Mesodermal cell (in vitro differentiated cells): ENCODE measurements around the gene NMT1.
A peak's percentile ranks its signal among the peaks of the same experiment; 100 is the strongest.

Experiments
- H3K27ac ChIP-seq: 2 replicates; pipeline ENCODE4 v1.7.0; 2013; ENCODE audit warnings: mild to moderate bottlenecking, low read depth, low read length, moderate library complexity; ENCODE audit not compliant: severe bottlenecking
- H3K36me3 ChIP-seq: 2 replicates; pipeline ENCODE4 v1.7.1; 2013; ENCODE audit warnings: mild to moderate bottlenecking, low read length, moderate library complexity; ENCODE audit not compliant: control insufficient read depth, insufficient read depth
- H3K4me1 ChIP-seq: one replicate; pipeline ENCODE4 v1.7.1; 2013; ENCODE audit warnings: mild to moderate bottlenecking, low read length; ENCODE audit not compliant: insufficient read depth, control insufficient read depth, poor library complexity, severe bottlenecking
- H3K4me3 ChIP-seq: 2 replicates; pipeline ENCODE4 v1.7.0; 2013; ENCODE audit warnings: low read length, control low read depth, mild to moderate bottlenecking; ENCODE audit not compliant: insufficient read depth, poor library complexity, severe bottlenecking; ENCODE audit errors: extremely low read depth
- H3K9me3 ChIP-seq: 2 replicates; pipeline ENCODE4 v1.7.1; 2013; ENCODE audit warnings: mild to moderate bottlenecking, low read length, moderate library complexity; ENCODE audit not compliant: control insufficient read depth
- WGBS, 2 experiments: methylation state at CpG; one replicate each; pipeline ENCODE4 v1.1.5; 2013; ENCODE audit warnings: missing lambda C conversion rate in 2 of 2; ENCODE audit not compliant: insufficient coverage in 2 of 2; 5-methylcytosine and 5-hydroxymethylcytosine counted together

NMT1 gene

GRCh38 chr17:45022288-45022648 is 38.8 kb upstream of the NMT1 start:
- WGBS, 2 experiments: 64 to 76% methylated on average over 6 to 8 of the region's 8 CpGs
- Histone ChIP-seq H3K36me3 (peaks cover 26% of the 10 kb centered on the region), H3K27ac (no peak overlapping the region), H3K4me3 (no peak overlapping the region), H3K9me3 (no peaks in the 10 kb centered on the region), H3K4me1 (peaks cover 25% of the 10 kb centered on the region)

- 90 to 94% methylated on average over 7 to 9 of the region's 13 CpGs for WGBS, 2 experiments
- no peak overlapping the region for H3K27ac ChIP-seq
- H3K9me3 ChIP-seq: no peaks in the 10 kb centered on the region
- H3K36me3 ChIP-seq: peaks cover 28% of the 10 kb centered on the region
- peaks cover 25% of the 10 kb centered on the region for H3K4me1 ChIP-seq
- no peak overlapping the region for H3K4me3 ChIP-seq
Measured at GRCh38 chr17:45022655-45023339, 38.3 kb upstream of the NMT1 start.

GRCh38 chr17:45029096-45029495 is 32.0 kb upstream of the NMT1 start:
- H3K27ac ChIP-seq: no peak overlapping the region
- no peak overlapping the region for H3K4me3 ChIP-seq
- H3K4me1 ChIP-seq: peaks cover 19% of the 10 kb centered on the region
- 96% methylated on average over 4 to 7 of the region's 7 CpGs for WGBS, 2 experiments
- H3K36me3 ChIP-seq: peaks cover 58% of the 10 kb centered on the region
- no peaks in the 10 kb centered on the region for H3K9me3 ChIP-seq

GRCh38 chr17:45029758-45030423 is 31.2 kb upstream of the NMT1 start:
- Histone ChIP-seq H3K27ac (no peak overlapping the region), H3K9me3 (no peaks in the 10 kb centered on the region), H3K4me3 (no peak overlapping the region), H3K4me1 (peaks cover 19% of the 10 kb centered on the region), H3K36me3 (peaks cover 59% of the 10 kb centered on the region)
- 95 to 98% methylated on average over 13 to 15 of the region's 17 CpGs for whole genome bisulfite sequencing, 2 experiments

- H3K36me3 ChIP-seq: peaks cover 67% of the 10 kb centered on the region
- no peak overlapping the region for H3K4me3 ChIP-seq
- 90 to 97% methylated on average over 3 to 4 of the region's 6 CpGs for WGBS, 2 experiments
Measured at GRCh38 chr17:45030733-45031132, 30.4 kb upstream of the NMT1 start.

GRCh38 chr17:45031231-45032173 is 29.6 kb upstream of the NMT1 start:
- H3K27ac ChIP-seq: peak overlapping the region; percentile 55
- WGBS, 2 experiments: 85 to 87% methylated on average over 10 of the region's 14 CpGs
- no peaks in the 10 kb centered on the region for H3K9me3 ChIP-seq
- H3K4me3 ChIP-seq: no peak overlapping the region
- H3K4me1 ChIP-seq: peaks cover 19% of the 10 kb centered on the region
- H3K36me3 ChIP-seq: peaks cover 68% of the 10 kb centered on the region

More at GRCh38 chr17:45030733-45031132, 30.4 kb upstream of the NMT1 start:
- Histone ChIP-seq H3K27ac (no peak overlapping the region), H3K9me3 (no peaks in the 10 kb centered on the region), H3K4me1 (peaks cover 19% of the 10 kb centered on the region)

- H3K27ac ChIP-seq: peak overlapping the region; percentile 55
- 85 to 92% methylated on average over 6 to 9 of the region's 9 CpGs for WGBS, 2 experiments
Measured at GRCh38 chr17:45032174-45032541, 29.0 kb upstream of the NMT1 start.

GRCh38 chr17:45034599-45034998 is 26.5 kb upstream of the NMT1 start:
- 97% methylated on average over 14 of the region's 14 CpGs for WGBS, 2 experiments
- H3K36me3 ChIP-seq: peaks cover 49% of the 10 kb centered on the region
- no peak overlapping the region for H3K4me3 ChIP-seq
- no peaks in the 10 kb centered on the region for H3K9me3 ChIP-seq
- H3K27ac ChIP-seq: no peak overlapping the region
- H3K4me1 ChIP-seq: peaks cover 20% of the 10 kb centered on the region

More at GRCh38 chr17:45032174-45032541, 29.0 kb upstream of the NMT1 start:
- Histone ChIP-seq H3K4me1 (peaks cover 19% of the 10 kb centered on the region), H3K36me3 (peaks cover 62% of the 10 kb centered on the region), H3K4me3 (no peak overlapping the region), H3K9me3 (no peaks in the 10 kb centered on the region)

GRCh38 chr17:45035848-45036247 is 25.3 kb upstream of the NMT1 start:
- H3K9me3 ChIP-seq: no peaks in the 10 kb centered on the region
- H3K4me1 ChIP-seq: peaks cover 22% of the 10 kb centered on the region
- H3K4me3 ChIP-seq: no peak overlapping the region
- H3K36me3 ChIP-seq: peaks cover 37% of the 10 kb centered on the region
- 93 to 97% methylated on average over 12 to 13 of the region's 14 CpGs for WGBS, 2 experiments
- no peak overlapping the region for H3K27ac ChIP-seq

GRCh38 chr17:45036691-45037090 is 24.4 kb upstream of the NMT1 start:
- H3K27ac ChIP-seq: no peak overlapping the region
- H3K36me3 ChIP-seq: peaks cover 33% of the 10 kb centered on the region
- no peaks in the 10 kb centered on the region for H3K9me3 ChIP-seq
- 79 to 90% methylated on average over 2 of the region's 3 CpGs for WGBS, 2 experiments
- no peak overlapping the region for H3K4me3 ChIP-seq
- H3K4me1 ChIP-seq: peaks cover 15% of the 10 kb centered on the region
